Smooth muscle cell (in vitro differentiated cells): Measurements from ENCODE around the gene PACC1. TPM values are rescaled to one million over a fixed set of nuclear protein-coding genes. Genes with fewer than 3 reads are reported as not detected.

Source experiments
- DNase-seq: peaks from one replicate; lab custom pipeline; 2025; ENCODE audit not compliant: unreplicated experiment; lab: John Stamatoyannopoulos, UW
- H2AFZ ChIP-seq: fragments of 200-600 bp; sonication (generic); 2 replicates; pipeline ENCODE4 v1.6.0; 2016; ENCODE audit warnings: antibody characterized with exemption, low read depth, mild to moderate bottlenecking
- H3F3A ChIP-seq: fragments of 200-600 bp; sonication (generic); 2 replicates; pipeline ENCODE4 v1.6.0; 2017; ENCODE audit warnings: antibody characterized with exemption, low read depth
- H3K27ac ChIP-seq: fragments of 200-600 bp; sonication (generic); 2 replicates; pipeline ENCODE4 v1.5.1; 2016; ENCODE audit warnings: low read depth, mild to moderate bottlenecking
- H3K27me3 ChIP-seq: fragments of 200-600 bp; sonication (generic); 2 replicates; pipeline ENCODE4 v1.6.1; 2016; ENCODE audit warnings: low read depth, mild to moderate bottlenecking
- H3K36me3 ChIP-seq: fragments of 200-600 bp; sonication (generic); 2 replicates; pipeline ENCODE4 v1.5.1; 2016; ENCODE audit warnings: low read depth
- H3K4me1 ChIP-seq: fragments of 200-600 bp; sonication (generic); 2 replicates; pipeline ENCODE4 v1.5.1; 2016; ENCODE audit warnings: low read depth
- H3K4me2 ChIP-seq: fragments of 200-600 bp; sonication (generic); 2 replicates; pipeline ENCODE4 v1.6.0; 2016; ENCODE audit warnings: mild to moderate bottlenecking
- H3K4me3 ChIP-seq: fragments of 200-600 bp; sonication (generic); 2 replicates; pipeline ENCODE4 v1.5.1; 2016; ENCODE audit warnings: mild to moderate bottlenecking
- H3K79me2 ChIP-seq: fragments of 200-600 bp; sonication (generic); 2 replicates; pipeline ENCODE4 v1.6.0; 2016; ENCODE audit warnings: low read depth, mild to moderate bottlenecking
- H3K9ac ChIP-seq: fragments of 200-600 bp; sonication (generic); 2 replicates; pipeline ENCODE4 v1.6.0; 2016; ENCODE audit warnings: low read depth
- H3K9me3 ChIP-seq: fragments of 200-600 bp; sonication (generic); replicated peaks from 2 replicates; pipeline ENCODE4 v1.5.1; 2016; ENCODE audit warnings: low read depth
- H4K20me1 ChIP-seq: fragments of 200-600 bp; sonication (generic); 2 replicates; pipeline ENCODE4 v1.6.0; 2016; ENCODE audit warnings: low read depth
- WGBS: methylation state at CpG from one replicate; pipeline ENCODE4 v1.1.7; 2016; ENCODE audit warnings: low lambda C conversion rate; 5-methylcytosine and 5-hydroxymethylcytosine counted together
- polyA plus RNA-seq: library from polyadenylated mRNA; unstranded; fragments of >200 nt; fragmentation: Nextera tagmentation; extraction: Ambion mirVana; gene quantifications from 2 replicates; pipeline ENCODE4 v1.2.1, GENCODE V29; 2016
- total RNA-seq: library from RNA; depleted of rRNA; stranded (reverse); fragments of >200 nt; gene quantifications from 2 replicates; pipeline ENCODE4 v1.2.3, GENCODE V29; 2014
- TF ChIP-seq, protein P1 (sequence below): fragments of 200-600 bp; sonication (generic); IDR thresholded peaks from 2 replicates; pipeline ENCODE4 v1.5.1; 2017; ENCODE audit warnings: borderline replicate concordance, mild to moderate bottlenecking, antibody characterized with exemption; ENCODE audit not compliant: insufficient read depth, poor library complexity, severe bottlenecking

Gene PACC1
- total and polyA plus RNA-seq, 2 experiments from 2014 or later: 8.5 to 8.8 TPM

DNA sequence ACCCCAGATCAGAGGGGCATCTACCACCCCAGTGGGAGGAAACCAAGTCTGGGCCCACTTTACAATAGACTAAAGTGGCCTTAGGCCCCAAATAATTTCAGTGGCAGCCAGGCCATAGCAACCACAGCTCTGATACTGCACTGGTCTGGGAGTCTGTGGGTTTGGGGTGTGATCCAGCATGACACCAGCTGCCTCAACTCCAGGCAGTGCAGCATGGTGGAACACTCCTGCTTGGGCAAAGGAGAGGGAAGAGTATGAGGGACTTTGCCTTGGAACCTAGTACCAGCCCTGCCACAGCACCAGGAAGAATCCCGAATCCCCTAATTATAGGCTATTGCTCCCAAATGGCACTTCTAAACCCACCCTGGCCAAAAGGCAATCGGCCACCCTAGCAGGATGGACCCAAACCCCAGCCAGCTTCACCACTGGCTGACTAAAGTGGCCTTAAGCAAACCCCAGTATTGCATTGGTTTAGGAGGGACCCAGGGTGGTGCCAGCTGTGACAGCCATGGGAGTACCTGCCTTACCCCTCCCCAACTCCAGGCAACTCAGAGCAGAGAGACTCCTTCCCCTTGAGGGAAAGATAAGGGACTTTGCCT lies 47.1 kb downstream of the PACC1 start:
- 90% methylated on average over 2 of the region's 2 CpGs for WGBS
- Histone ChIP-seq H4K20me1 (peaks cover 5% of the 10 kb centered on the region), H3K4me3 (no peak overlapping the region), H3K27ac (no peak overlapping the region), H2AFZ (no peak overlapping the region), H3K4me2 (no peak overlapping the region), H3K27me3 (no peaks in the 10 kb centered on the region), H3K79me2 (no peaks in the 10 kb centered on the region), H3K9me3 (no peaks in the 10 kb centered on the region), H3K36me3 (no peaks in the 10 kb centered on the region), H3F3A (no peaks in the 10 kb centered on the region), H3K4me1 (no peaks in the 10 kb centered on the region), H3K9ac (no peak overlapping the region)
- TF ChIP-seq, protein P1, sequence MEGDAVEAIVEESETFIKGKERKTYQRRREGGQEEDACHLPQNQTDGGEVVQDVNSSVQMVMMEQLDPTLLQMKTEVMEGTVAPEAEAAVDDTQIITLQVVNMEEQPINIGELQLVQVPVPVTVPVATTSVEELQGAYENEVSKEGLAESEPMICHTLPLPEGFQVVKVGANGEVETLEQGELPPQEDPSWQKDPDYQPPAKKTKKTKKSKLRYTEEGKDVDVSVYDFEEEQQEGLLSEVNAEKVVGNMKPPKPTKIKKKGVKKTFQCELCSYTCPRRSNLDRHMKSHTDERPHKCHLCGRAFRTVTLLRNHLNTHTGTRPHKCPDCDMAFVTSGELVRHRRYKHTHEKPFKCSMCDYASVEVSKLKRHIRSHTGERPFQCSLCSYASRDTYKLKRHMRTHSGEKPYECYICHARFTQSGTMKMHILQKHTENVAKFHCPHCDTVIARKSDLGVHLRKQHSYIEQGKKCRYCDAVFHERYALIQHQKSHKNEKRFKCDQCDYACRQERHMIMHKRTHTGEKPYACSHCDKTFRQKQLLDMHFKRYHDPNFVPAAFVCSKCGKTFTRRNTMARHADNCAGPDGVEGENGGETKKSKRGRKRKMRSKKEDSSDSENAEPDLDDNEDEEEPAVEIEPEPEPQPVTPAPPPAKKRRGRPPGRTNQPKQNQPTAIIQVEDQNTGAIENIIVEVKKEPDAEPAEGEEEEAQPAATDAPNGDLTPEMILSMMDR: no peak
- DNase-seq: no peak

DNA sequence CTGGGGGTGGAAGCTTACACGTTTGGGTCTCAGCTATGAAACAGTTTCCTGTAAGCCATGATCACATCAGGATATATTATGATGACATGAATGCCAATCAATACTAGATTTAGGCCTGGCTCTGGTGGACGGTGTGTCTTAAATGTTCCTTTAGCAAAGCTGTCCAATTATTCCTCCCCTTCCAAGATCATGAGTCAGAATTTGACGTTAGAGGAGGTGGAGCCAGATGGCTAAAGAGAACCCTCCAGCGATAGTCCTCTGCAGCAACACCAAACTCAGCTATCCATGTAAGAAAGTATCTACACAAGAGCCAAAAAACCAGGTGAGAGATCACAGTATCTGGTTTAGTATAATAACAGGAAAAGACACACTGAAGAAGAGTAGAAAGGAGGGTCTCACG lies 47.8 kb downstream of the PACC1 start:
- H3K27ac ChIP-seq: no peak overlapping the region
- H3K4me3 ChIP-seq: no peak overlapping the region
- no peaks in the 10 kb centered on the region for H3K27me3 ChIP-seq
- TF ChIP-seq, protein P1: no peak
- no peak for DNase-seq
- no peaks in the 10 kb centered on the region for H3K4me1 ChIP-seq
- no peaks in the 10 kb centered on the region for H3K9me3 ChIP-seq
- peaks cover 5% of the 10 kb centered on the region for H4K20me1 ChIP-seq
- no peak overlapping the region for H3K4me2 ChIP-seq
- H2AFZ ChIP-seq: no peak overlapping the region
- H3K36me3 ChIP-seq: no peaks in the 10 kb centered on the region
- H3K79me2 ChIP-seq: no peaks in the 10 kb centered on the region
- 75% methylated on average over 5 of the region's 5 CpGs for WGBS
- no peak overlapping the region for H3K9ac ChIP-seq
- H3F3A ChIP-seq: no peaks in the 10 kb centered on the region

DNA sequence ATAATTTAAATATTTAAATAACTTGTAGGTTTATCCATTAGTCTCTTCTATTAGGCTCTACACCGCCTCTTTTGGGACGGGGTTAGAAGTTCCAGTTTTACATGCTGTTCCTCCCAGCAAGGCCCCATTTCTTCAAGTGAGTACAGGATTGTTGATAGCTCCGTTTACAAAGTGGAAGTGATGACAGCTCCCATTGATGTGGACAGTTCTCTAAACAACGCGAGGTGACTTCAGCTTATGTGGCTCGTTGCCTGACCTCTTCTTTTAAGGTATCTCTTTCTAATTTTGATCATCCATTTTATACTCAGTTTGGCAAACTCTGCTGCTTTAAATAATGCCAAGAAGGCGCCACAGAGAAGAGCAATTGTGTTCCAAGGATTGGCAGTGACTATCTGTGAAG lies 49.7 kb downstream of the PACC1 start:
- no peaks in the 10 kb centered on the region for H3K9me3 ChIP-seq
- H2AFZ ChIP-seq: no peak overlapping the region
- no peaks in the 10 kb centered on the region for H3K4me1 ChIP-seq
- H3K79me2 ChIP-seq: no peaks in the 10 kb centered on the region
- H3K4me2 ChIP-seq: no peak overlapping the region
- H3F3A ChIP-seq: no peaks in the 10 kb centered on the region
- H3K36me3 ChIP-seq: peaks cover 4% of the 10 kb centered on the region
- no peak overlapping the region for H3K4me3 ChIP-seq
- H3K27me3 ChIP-seq: no peaks in the 10 kb centered on the region
- H3K9ac ChIP-seq: no peak overlapping the region
- peaks cover 5% of the 10 kb centered on the region for H4K20me1 ChIP-seq
- 88% methylated on average over 7 of the region's 7 CpGs for WGBS
- TF ChIP-seq, protein P1: no peak
- DNase-seq: no peak
- H3K27ac ChIP-seq: no peak overlapping the region
